ENCODE results near the gene FAM107B. TPM values are rescaled to one million over a fixed set of nuclear protein-coding genes. Genes with fewer than 3 reads are reported as not detected.

Gene FAM107B
- total and polyA plus RNA-seq, 10 of the 15 experiments (the other 5 are each of a cell fraction or from before 2014, with no cell fraction given), result 22.9 to 162 (median 86.6) TPM

DNA sequence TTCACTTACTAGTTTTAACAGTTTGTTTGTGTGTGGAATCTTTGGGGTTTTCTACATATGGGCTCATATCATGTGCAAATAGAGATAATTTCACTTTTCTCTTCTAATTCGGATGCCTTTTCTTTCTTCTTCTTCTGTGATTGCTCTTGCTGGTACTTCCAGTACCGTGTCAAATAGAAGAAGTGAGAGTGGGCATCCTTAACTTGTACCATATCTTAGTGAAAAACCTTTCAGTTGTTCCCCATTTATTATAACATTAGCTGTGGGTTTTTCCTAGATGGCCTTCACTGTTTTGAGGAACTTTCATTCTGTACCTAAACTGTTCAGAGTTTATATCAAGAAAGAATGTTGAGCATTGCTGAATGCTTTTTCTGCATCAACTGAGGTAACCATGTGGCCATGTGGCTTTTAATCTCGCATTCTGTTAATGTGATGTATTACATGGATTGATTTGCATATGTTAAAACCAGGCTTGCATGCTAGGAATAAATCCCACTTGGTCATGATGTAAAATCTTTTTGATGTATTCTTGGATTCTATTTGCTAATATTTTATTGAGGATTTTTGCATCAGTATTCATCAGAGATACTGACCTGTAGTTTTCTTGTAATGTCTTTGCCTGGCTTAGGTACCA lies 78.7 kb downstream of the FAM107B start:
- DNase-seq (ENCODE audit: low read depth, low spot score) (no peak), FAIRE-seq (no peak), ATAC-seq (no peak; the same call in 2 of the 3 replicates)
- SMC1A ChIA-PET (ENCODE audit: uncharacterized antibody, unreplicated experiment), result interaction anchor here (1.5 to 1.6 kb wide), 3 partner anchors 12 to 57 kb away, joined by 3 to 4 read pairs (median 4); no protein-coding TSS in a partner anchor
- in situ Hi-C loops (cut with MboI) (no loop called here), intact Hi-C loops (cut with micrococcal nuclease; ENCODE audit: unreplicated experiment) (no loop called here)
- no TSS peak for BruUV-seq (replicated peaks)
- no peaks in the 10 kb centered on the region for H3K36me3 ChIP-seq (ENCODE audit: control insufficient read depth in 2 of 2, insufficient read depth in 2 of 2, low read length in 1 of 2)
- no peaks in the 10 kb centered on the region for H3K79me2 ChIP-seq (ENCODE audit: control insufficient read depth, insufficient read depth, low read length)
- no peak overlapping the region for H2AFZ ChIP-seq (ENCODE audit: control insufficient read depth, low read depth, low read length)
- RAD21 ChIA-PET (ENCODE audit: unreplicated experiment), result interaction anchor here (0.7 kb wide), 1 partner anchor 12 kb away, joined by 4 read pairs; no protein-coding TSS in a partner anchor
- POLR2A ChIA-PET, result no interaction called here
- CTCF ChIA-PET, result no interaction called here
- H3K9ac ChIP-seq (ENCODE audit: control insufficient read depth, insufficient read depth, low read length), result no peak overlapping the region
- H3K9me3 ChIP-seq (replicated peaks; ENCODE audit: control insufficient read depth, insufficient read depth, low read length), result no peaks in the 10 kb centered on the region; the same call in 2 of the 3 replicates
- no peak overlapping the region for H3K4me3 ChIP-seq
- no peak overlapping the region for H3K27ac ChIP-seq (ENCODE audit: control insufficient read depth, insufficient read depth)
- no peaks in the 10 kb centered on the region for H4K20me1 ChIP-seq (ENCODE audit: control insufficient read depth, insufficient read depth)
- H3K4me1 ChIP-seq (ENCODE audit: control insufficient read depth, insufficient read depth, low read length), result peaks cover 5% of the 10 kb centered on the region; the same call in 1 of the 2 replicates
- whole genome bisulfite sequencing (ENCODE audit: insufficient coverage, insufficient replicate concordance, low lambda C conversion rate, missing lambda C conversion rate), result 41% methylated on average over 3 of the region's 3 CpGs
- no peak overlapping the region for H3K4me2 ChIP-seq (ENCODE audit: control insufficient read depth, insufficient read depth)
- TF ChIP-seq SPI1 (IDR thresholded peaks at IDR 0.05; ENCODE audit: borderline replicate concordance, insufficient read depth, low read depth, low read length) (0 out of 2 replicates have a peak, but pooled peaks have one; percentile 7), SREBF2 (IDR thresholded peaks at IDR 0.05; ENCODE audit: low read length) (no peak)
- H3K27me3 ChIP-seq (replicated peaks in 1 of 2; ENCODE audit: control insufficient read depth in 2 of 2, insufficient read depth in 2 of 2, low read length in 1 of 2), result no peaks in the 10 kb centered on the region

DNA sequence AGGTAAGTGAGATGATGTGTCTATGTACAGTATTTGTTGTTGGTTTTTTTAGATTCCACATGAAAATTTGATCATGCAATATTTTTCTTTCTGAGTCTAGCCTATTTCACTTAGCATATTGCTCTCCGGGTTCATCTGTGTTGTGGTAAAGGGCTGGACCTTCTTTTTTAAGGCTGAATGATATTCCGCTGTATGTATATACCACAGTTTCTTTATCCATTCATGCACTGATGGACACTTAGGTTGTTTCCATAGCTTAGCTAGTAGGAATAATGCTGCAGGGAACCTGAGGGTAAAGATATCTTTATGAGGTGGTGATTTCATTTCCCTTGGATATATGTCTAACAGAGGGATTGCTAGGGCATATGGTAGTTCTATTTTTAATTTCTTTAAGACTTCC lies 80.8 kb downstream of the FAM107B start:
- CTCF ChIA-PET, result no interaction called here
- RAD21 ChIA-PET (ENCODE audit: unreplicated experiment), result no interaction called here
- DNase-seq (ENCODE audit: low read depth, low spot score), result no peak
- no peaks in the 10 kb centered on the region for H4K20me1 ChIP-seq (ENCODE audit: control insufficient read depth, insufficient read depth)
- no peaks in the 10 kb centered on the region for H3K36me3 ChIP-seq (ENCODE audit: control insufficient read depth in 2 of 2, insufficient read depth in 2 of 2, low read length in 1 of 2)
- H3K79me2 ChIP-seq (ENCODE audit: control insufficient read depth, insufficient read depth, low read length), result no peaks in the 10 kb centered on the region
- no peak overlapping the region for H3K27ac ChIP-seq (ENCODE audit: control insufficient read depth, insufficient read depth)
- TF ChIP-seq HDGF (IDR thresholded peaks at IDR 0.05), result no peak
- no peak for TF ChIP-seq BACH1 (IDR thresholded peaks at IDR 0.05; ENCODE audit: borderline replicate concordance)
- no peak for TF ChIP-seq SMARCA5 (IDR thresholded peaks at IDR 0.05)
- no peak for TF ChIP-seq ZNF622 (IDR thresholded peaks at IDR 0.05)
- no peak for TF ChIP-seq ATF7 (IDR thresholded peaks at IDR 0.05; ENCODE audit: low read depth)
- TF ChIP-seq RAD51 (IDR thresholded peaks at IDR 0.05), result no peak
- no peak for TF ChIP-seq SUZ12 (IDR thresholded peaks at IDR 0.05; ENCODE audit: unreplicated experiment)
- TF ChIP-seq JUNB (IDR thresholded peaks at IDR 0.05), result no peak
- TF ChIP-seq GATAD2B (conservative IDR thresholded peaks at IDR 0.05; ENCODE audit: low read depth), result no peak
- BruUV-seq (replicated peaks), result no TSS peak
- SMC1A ChIA-PET (ENCODE audit: uncharacterized antibody, unreplicated experiment), result no interaction called here
- H3K4me1 ChIP-seq (ENCODE audit: control insufficient read depth, insufficient read depth, low read length), result peaks cover 4% of the 10 kb centered on the region; the same call in 1 of the 2 replicates
- ATAC-seq, result no peak
- no peak overlapping the region for H2AFZ ChIP-seq (ENCODE audit: control insufficient read depth, low read depth, low read length)
- H3K9ac ChIP-seq (ENCODE audit: control insufficient read depth, insufficient read depth, low read length), result no peak overlapping the region
- intact Hi-C loops (cut with micrococcal nuclease; ENCODE audit: unreplicated experiment) (no loop called here), in situ Hi-C loops (cut with MboI) (no loop called here)
- no peak for FAIRE-seq
- H3K4me2 ChIP-seq (ENCODE audit: control insufficient read depth, insufficient read depth), result no peak overlapping the region
- 74% methylated on average over 2 of the region's 2 CpGs for WGBS (ENCODE audit: insufficient coverage, insufficient replicate concordance, low lambda C conversion rate, missing lambda C conversion rate)
- POLR2A ChIA-PET, result no interaction called here
- H3K27me3 ChIP-seq (replicated peaks in 1 of 2; ENCODE audit: control insufficient read depth in 2 of 2, insufficient read depth in 2 of 2, low read length in 1 of 2), result no peaks in the 10 kb centered on the region
- no peaks in the 10 kb centered on the region for H3K9me3 ChIP-seq (replicated peaks; ENCODE audit: control insufficient read depth, insufficient read depth, low read length)
- H3K4me3 ChIP-seq, result no peak overlapping the region

Data from GM12878 (cell line).